Activated CD8-positive, alpha-beta memory T cell treated with anti-CD3 and anti-CD28 coated beads for 48 hours (primary cell): ENCODE results near the gene KIF26B.

Experiments
- DNase-seq, 3 experiments: peaks; one replicate each; pipeline ENCODE4 v3.0.0-alpha.2; 2020; ENCODE audit warnings: low read depth in 2 of 3, low spot score in 2 of 3

Gene KIF26B

GRCh38 chr1:245169376-245169775, 14.6 kb downstream of the KIF26B start:
- no peak for DNase-seq

- no peak for DNase-seq
Measured at GRCh38 chr1:245172026-245172425, 17.2 kb downstream of the KIF26B start.

GRCh38 chr1:245172829-245173228, 18.0 kb downstream of the KIF26B start:
- no peak for DNase-seq

GRCh38 chr1:245173446-245174211, 18.8 kb downstream of the KIF26B start:
- DNase-seq: no peak

GRCh38 chr1:245177071-245177900, 22.5 kb downstream of the KIF26B start:
- no peak for DNase-seq

GRCh38 chr1:245179706-245180105, 24.9 kb downstream of the KIF26B start:
- DNase-seq: no peak

GRCh38 chr1:245180496-245181157, 25.8 kb downstream of the KIF26B start:
- DNase-seq: no peak

- no peak for DNase-seq
Measured at GRCh38 chr1:245181158-245181517, 26.4 kb downstream of the KIF26B start.

- DNase-seq: no peak
Measured at GRCh38 chr1:245182028-245182427, 27.2 kb downstream of the KIF26B start.

- DNase-seq: no peak
Measured at GRCh38 chr1:245183429-245183828, 28.6 kb downstream of the KIF26B start.

- no peak for DNase-seq
Measured at GRCh38 chr1:245184779-245185178, 30.0 kb downstream of the KIF26B start.

- DNase-seq: no peak
Measured at GRCh38 chr1:245188403-245188802, 33.6 kb downstream of the KIF26B start.

- no peak for DNase-seq
Measured at GRCh38 chr1:245195398-245195797, 40.6 kb downstream of the KIF26B start.

GRCh38 chr1:245197121-245197520, 42.3 kb downstream of the KIF26B start:
- DNase-seq: no peak

GRCh38 chr1:245197911-245198379, 43.2 kb downstream of the KIF26B start:
- no peak for DNase-seq

- no peak for DNase-seq
Measured at GRCh38 chr1:245198748-245199516, 44.1 kb downstream of the KIF26B start.

- no peak for DNase-seq
Measured at GRCh38 chr1:245200146-245200545, 45.4 kb downstream of the KIF26B start.

- DNase-seq: no peak
Measured at GRCh38 chr1:245201201-245201600, 46.4 kb downstream of the KIF26B start.

GRCh38 chr1:245201827-245202226, 47.0 kb downstream of the KIF26B start:
- no peak for DNase-seq

GRCh38 chr1:245205396-245205795, 50.6 kb downstream of the KIF26B start:
- DNase-seq: no peak

- DNase-seq: no peak
Measured at GRCh38 chr1:245205864-245206263, 51.1 kb downstream of the KIF26B start.
